Panc1 (cell line): ENCODE results near the gene CACNA1C. TPM values are rescaled to one million over a fixed set of nuclear protein-coding genes. Genes with fewer than 3 reads are reported as not detected.

Experiments used
- ATAC-seq: fragments of 200-7000 bp; cut with Tn5 transposase; 2 replicates; pipeline ENCODE4 v1.9.1; 2020; ENCODE audit warnings: mild to moderate bottlenecking, moderate library complexity
- BruUV-seq: library from RNA; stranded (reverse); fragments of 400-500 nt; replicated peaks from 2 replicates; lab custom pipeline; 2021; lab: Mats Ljungman, UMichigan
- CTCF ChIA-PET: fragments of 300-600 bp; sonication (Branson Sonifier 250); formaldehyde crosslinking; loops from one replicate; lab custom pipeline; 2022; ENCODE audit warnings: antibody characterized with exemption; lab: Charles Lee
- POLR2A ChIA-PET: fragments of 300-600 bp; sonication (Branson Sonifier 250); formaldehyde crosslinking; loops from one replicate; lab custom pipeline; 2022; ENCODE audit warnings: antibody characterized with exemption; lab: Charles Lee
- DNase-seq: peaks from one replicate; pipeline ENCODE4 v3.0.0-alpha.2; 2010; ENCODE audit warnings: low read depth, low spot score
- H3K27ac ChIP-seq: 2 replicates; pipeline ENCODE4 v1.5.1; 2011; ENCODE audit warnings: mild to moderate bottlenecking, low read length, inconsistent platforms
- H3K27me3 ChIP-seq: fragments of 200-500 bp; sonication (Bioruptor generic); 2 replicates; pipeline ENCODE4 v1.6.0; 2014; ENCODE audit warnings: low read length, inconsistent platforms; ENCODE audit not compliant: control insufficient read depth, insufficient read depth
- H3K36me3 ChIP-seq: fragments of 200-500 bp; sonication (Bioruptor generic); 2 replicates; pipeline ENCODE4 v1.5.1; 2014; ENCODE audit warnings: inconsistent platforms, mild to moderate bottlenecking, low read length, moderate library complexity; ENCODE audit not compliant: control insufficient read depth, insufficient read depth
- H3K4me1 ChIP-seq: 2 replicates; pipeline ENCODE4 v1.5.1; 2011; ENCODE audit warnings: inconsistent platforms, mild to moderate bottlenecking, low read length, moderate library complexity; ENCODE audit not compliant: control insufficient read depth, insufficient read depth
- H3K4me3 ChIP-seq, 2 experiments: 2 replicates each; pipeline ENCODE4 v1.5.1; 2011 to 2012; ENCODE audit warnings: low read depth in 2 of 2, low read length in 2 of 2, mild to moderate bottlenecking in 2 of 2, inconsistent platforms in 1 of 2, moderate library complexity in 1 of 2
- H3K9me3 ChIP-seq: fragments of 200-500 bp; sonication (Bioruptor generic); 2 replicates; pipeline ENCODE4 v1.5.1; 2014; ENCODE audit warnings: low read depth, mild to moderate bottlenecking, inconsistent platforms, low read length, moderate library complexity; ENCODE audit not compliant: control insufficient read depth, insufficient read depth
- CTCF ChIP-seq: fragments of 450-650 bp; IDR thresholded peaks from 2 replicates; pipeline ENCODE4 v1.5.1; 2017; ENCODE audit warnings: mild to moderate bottlenecking
- POLR2AphosphoS5 ChIP-seq: IDR thresholded peaks from 2 replicates; pipeline ENCODE4 v1.6.1; 2012; ENCODE audit warnings: mild to moderate bottlenecking, low read depth, low read length, moderate library complexity
- REST ChIP-seq, 2 experiments: IDR thresholded peaks; 2 replicates each; pipeline ENCODE4 v1.6.1; 2011 to 2012; ENCODE audit warnings: low read depth in 2 of 2, control low read depth in 1 of 2, low read length in 1 of 2, mild to moderate bottlenecking in 1 of 2, moderate library complexity in 1 of 2; ENCODE audit not compliant: insufficient read depth in 1 of 2
- SIN3A ChIP-seq: IDR thresholded peaks from 2 replicates; pipeline ENCODE4 v1.6.1; 2012; ENCODE audit warnings: low read depth, mild to moderate bottlenecking, low read length, moderate library complexity, borderline replicate concordance; ENCODE audit not compliant: insufficient read depth
- TCF7L2 ChIP-seq: IDR thresholded peaks from 2 replicates; pipeline ENCODE4 v1.6.1; 2011; ENCODE audit warnings: mild to moderate bottlenecking, low read depth, low read length, inconsistent platforms
- in situ Hi-C: cut with HindIII; loops from 2 replicates; pipeline ENCODE4 v1.10.0; 2016; ENCODE audit warnings: low sequenced_read_pairs, low pct_unique_long_range_greater_than_20kb
- intact Hi-C: fragments of 100-400 bp; cut with micrococcal nuclease; formaldehyde crosslinking; loops from one replicate; pipeline ENCODE4 v1.10.0; 2022; ENCODE audit not compliant: unreplicated experiment
- total RNA-seq: library from RNA; stranded (reverse); gene quantifications from one replicate; pipeline ENCODE4 v1.2.1, GENCODE V29; 2021; ENCODE audit not compliant: unreplicated experiment

The CACNA1C gene
- total RNA-seq, 1 experiment from 2014 or later, result 0.03 TPM

GRCh38 chr12:2229661-2230539 lies 177.1 kb downstream of the CACNA1C start:
- ChIA-PET CTCF (no interaction called here), POLR2A (no interaction called here)
- Histone ChIP-seq H3K4me3 (no peak overlapping the region), H3K36me3 (no peaks in the 10 kb centered on the region), H3K4me1 (no peaks in the 10 kb centered on the region), H3K9me3 (no peaks in the 10 kb centered on the region), H3K27ac (no peak overlapping the region), H3K27me3 (no peaks in the 10 kb centered on the region; the same call in 1 of the 2 replicates)
- no peak for ATAC-seq
- TF ChIP-seq TCF7L2, result no peak
- no peak for TF ChIP-seq POLR2AphosphoS5
- TF ChIP-seq CTCF, result no peak
- no peak for TF ChIP-seq REST (IDR thresholded peaks at IDR 0.05; ENCODE audit: insufficient read depth in 1 of 2, low read depth in 2 of 2, low read length in 1 of 2)
- TF ChIP-seq SIN3A, result no peak
- in situ Hi-C loops, result no loop called here
- no peak for DNase-seq
- no TSS peak for BruUV-seq
- intact Hi-C loops, result no loop called here

GRCh38 chr12:2231011-2231595 lies 178.3 kb downstream of the CACNA1C start:
- no peaks in the 10 kb centered on the region for H3K4me1 ChIP-seq
- BruUV-seq, result no TSS peak
- TF ChIP-seq SIN3A, result no peak
- H3K4me3 ChIP-seq, result no peak overlapping the region
- H3K27me3 ChIP-seq, result no peaks in the 10 kb centered on the region; the same call in 1 of the 2 replicates
- no peak overlapping the region for H3K27ac ChIP-seq
- DNase-seq (no peak), ATAC-seq (no peak)
- no peaks in the 10 kb centered on the region for H3K9me3 ChIP-seq
- intact Hi-C loops (no loop called here), in situ Hi-C loops (no loop called here)
- ChIA-PET CTCF (no interaction called here), POLR2A (no interaction called here)
- H3K36me3 ChIP-seq, result no peaks in the 10 kb centered on the region
